Small intestine (tissue), 7 donors: ENCODE results near the gene HSFX3. TPM values are rescaled to one million over a fixed set of nuclear protein-coding genes. Genes with fewer than 3 reads are reported as not detected.

Experiments used
- DNase-seq, 2 donors: peaks; one replicate each; pipeline versions ENCODE4 v3.0.0 to v3.0.0-alpha.2; 2013
- FAIRE-seq: peaks from 2 replicates; lab custom pipeline; 2012; peaks lifted over from hg19 to GRCh38; lab: Jason Lieb, UNC
- H3K27ac ChIP-seq, 3 donors: one replicate each; pipeline ENCODE4 v1.5.1; 2013; ENCODE audit warnings: low read length in 2 of 3, mild to moderate bottlenecking in 2 of 3, control low read depth in 1 of 3, inconsistent platforms in 1 of 3, low read depth in 1 of 3, moderate library complexity in 1 of 3
- H3K27me3 ChIP-seq, 3 donors: one replicate each; pipeline ENCODE4 v1.6.1; 2013; ENCODE audit warnings: low read length in 3 of 3, inconsistent platforms in 1 of 3; ENCODE audit not compliant: control insufficient read depth in 3 of 3, insufficient read depth in 3 of 3
- H3K36me3 ChIP-seq, 3 donors: one replicate each; pipeline ENCODE4 v1.6.1; 2013; ENCODE audit warnings: low read length in 3 of 3, inconsistent platforms in 1 of 3, low read depth in 1 of 3, mild to moderate bottlenecking in 1 of 3, moderate library complexity in 1 of 3; ENCODE audit not compliant: control insufficient read depth in 3 of 3, insufficient read depth in 2 of 3
- H3K4me1 ChIP-seq, 3 donors: one replicate each; pipeline ENCODE4 v1.6.1; 2013; ENCODE audit warnings: low read length in 2 of 3, inconsistent platforms in 1 of 3, low read depth in 1 of 3, mild to moderate bottlenecking in 1 of 3, moderate library complexity in 1 of 3; ENCODE audit not compliant: control insufficient read depth in 3 of 3, insufficient read depth in 2 of 3
- H3K4me3 ChIP-seq, 3 donors: one replicate each; pipeline ENCODE4 v1.5.1; 2013; ENCODE audit warnings: low read length in 3 of 3, control low read depth in 1 of 3, inconsistent platforms in 1 of 3, low read depth in 1 of 3, mild to moderate bottlenecking in 1 of 3, moderate library complexity in 1 of 3
- H3K9me3 ChIP-seq, 2 donors: one replicate each; pipeline ENCODE4 v1.6.1; 2013; ENCODE audit warnings: low read depth in 1 of 2, low read length in 1 of 2; ENCODE audit not compliant: control insufficient read depth in 2 of 2, insufficient read depth in 1 of 2
- WGBS, 3 donors: extraction: QIAGEN DNeasy Blood & Tissue Kit; methylation state at CpG; one replicate each; pipeline ENCODE4 v1.1.7; 2013; 5-methylcytosine and 5-hydroxymethylcytosine counted together
- polyA plus RNA-seq, 4 donors: library from polyadenylated mRNA; stranded (reverse) in 3 of 4; unstranded in 1 of 4; fragments of 200-250 nt in 3 of 4; fragments of 120-200 nt in 1 of 4; gene quantifications; one replicate each; pipeline versions ENCODE4 v1.2.1 to v1.2.3, GENCODE V29; 2013
- donor health status: healthy with polysubstance abuse.
- donor health status: control.
- donor health status: control.
- donor health status: Bipolar disorder and iron deficiency.
- donor health status: healthy.

The HSFX3 gene
- polyA plus RNA-seq, 4 donors: not detected

GRCh38 chrX:149499766-149500165 is 50.0 kb downstream of the HSFX3 start:
- H3K36me3 ChIP-seq: peaks cover 0 to 34% (median 12%) of the 10 kb centered on the region in 3 donors
- no peak overlapping the region for H3K27ac ChIP-seq
- WGBS, 3 donors: 62 to 86% (median 81%) methylated on average over 5 of the region's 5 CpGs
- DNase-seq: no peak
- H3K4me1 ChIP-seq: peaks cover 0 to 8% (median 0%) of the 10 kb centered on the region in 3 donors
- H3K27me3 ChIP-seq: no peaks in the 10 kb centered on the region
- H3K9me3 ChIP-seq: no peaks in the 10 kb centered on the region
- no peak for FAIRE-seq
- no peak overlapping the region for H3K4me3 ChIP-seq

GRCh38 chrX:149498767-149499166 is 51.0 kb downstream of the HSFX3 start:
- no peak for FAIRE-seq
- Histone ChIP-seq H3K4me3 (no peak overlapping the region), H3K9me3 (no peaks in the 10 kb centered on the region), H3K4me1 (peaks cover 3 to 14% (median 3%) of the 10 kb centered on the region in 3 donors), H3K36me3 (peaks cover 0 to 43% (median 12%) of the 10 kb centered on the region in 3 donors), H3K27me3 (no peaks in the 10 kb centered on the region), H3K27ac (no peak overlapping the region)
- WGBS, 3 donors: 82 to 95% (median 93%) methylated on average over 4 of the region's 4 CpGs
- DNase-seq: no peak

Other genes with a start within 250 kb of the HSFX3 start
- 10 to 100 TPM; 21.7 to 41.1 (median 31.4) TPM for gene IDS, start 44.6 kb downstream of the HSFX3 start, polyA plus RNA-seq
- 10 to 100 TPM; 18.2 to 30.6 (median 25.2) TPM for gene EOLA1, start 8.9 kb downstream of the HSFX3 start, polyA plus RNA-seq
- gene MAGEA9B, start 37.5 kb upstream of the HSFX3 start, polyA plus RNA-seq: under 1 TPM in 1 of 4 donors, not detected in 3; 0.06 TPM
- gene HSFX2, start 45.4 kb upstream of the HSFX3 start, polyA plus RNA-seq: 1 to 10 TPM in 1 of 4 donors, under 1 TPM in 2, not detected in 1; 0.21 to 1.6 (median 0.49) TPM
- 10 to 100 TPM in 2 of 4 donors, 1 to 10 TPM in 2; 5.4 to 32.1 (median 9.7) TPM for gene TMEM185A, start 81.9 kb upstream of the HSFX3 start, polyA plus RNA-seq
- gene MAGEA11, start 162.1 kb upstream of the HSFX3 start, polyA plus RNA-seq: not detected
- gene HSFX1, start 224.1 kb upstream of the HSFX3 start, polyA plus RNA-seq: 1 to 10 TPM in 1 of 4 donors, under 1 TPM in 1, not detected in 2; 0.37 to 3.2 TPM
- gene MAGEA9, start 232.0 kb upstream of the HSFX3 start, polyA plus RNA-seq: not detected